Hematopoietic multipotent progenitor cell treated with erythropoietin and hydrocortisone succinate and interleukin-3 and kit ligand, for 15 days (in vitro differentiated cells): Measurements from ENCODE around the gene ZNF791.
"Not testable (repeated sequence)": the region's sequence is repeated elsewhere in the genome, so short reads cannot be mapped to it uniquely, and the experiment has no call there.

Experiments used
- DNase-seq: peaks from one replicate; pipeline ENCODE4 v3.0.0-alpha.2; 2015; ENCODE audit warnings: low spot score

ZNF791 gene

DNA sequence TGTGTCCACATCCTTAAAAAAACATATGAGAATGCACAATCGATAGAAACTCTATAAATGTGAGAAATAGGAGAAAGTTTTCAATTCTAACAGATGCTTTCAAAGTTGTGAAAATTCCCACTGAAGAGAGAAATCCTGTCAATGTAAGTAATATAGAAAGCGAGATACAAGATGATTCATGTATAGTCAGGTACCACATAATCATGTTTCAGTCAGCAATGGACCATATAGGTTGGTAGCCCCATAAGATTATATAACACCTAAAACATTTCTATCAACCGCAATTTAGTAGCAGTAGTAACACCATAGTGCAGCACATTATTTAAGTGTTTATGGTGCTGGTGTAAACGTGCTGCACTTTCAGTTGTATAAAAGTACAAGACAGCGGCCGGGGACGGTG lies 18.5 kb downstream of the ZNF791 start:
- DNase-seq, result no peak

DNA sequence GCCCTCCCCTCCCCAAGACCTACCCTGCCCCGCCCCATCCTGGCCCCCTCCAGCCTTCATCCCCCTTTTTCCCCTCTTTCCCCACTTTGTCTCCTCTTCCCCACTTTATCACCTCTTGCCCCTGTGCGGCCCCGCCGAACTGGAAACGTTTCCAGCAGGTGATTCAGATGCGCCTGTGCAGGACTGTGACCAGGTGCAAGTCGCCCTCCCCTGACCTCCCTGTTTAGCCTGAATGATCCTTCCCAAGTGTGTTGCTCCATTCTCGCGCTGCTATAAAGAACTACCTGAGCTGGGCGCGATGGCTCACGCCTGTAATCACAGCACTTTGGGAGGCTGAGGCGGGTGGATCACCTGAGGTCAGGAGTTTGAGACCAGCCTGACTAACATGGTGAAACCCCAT lies 25.9 kb downstream of the ZNF791 start:
- DNase-seq, result no peak

DNA sequence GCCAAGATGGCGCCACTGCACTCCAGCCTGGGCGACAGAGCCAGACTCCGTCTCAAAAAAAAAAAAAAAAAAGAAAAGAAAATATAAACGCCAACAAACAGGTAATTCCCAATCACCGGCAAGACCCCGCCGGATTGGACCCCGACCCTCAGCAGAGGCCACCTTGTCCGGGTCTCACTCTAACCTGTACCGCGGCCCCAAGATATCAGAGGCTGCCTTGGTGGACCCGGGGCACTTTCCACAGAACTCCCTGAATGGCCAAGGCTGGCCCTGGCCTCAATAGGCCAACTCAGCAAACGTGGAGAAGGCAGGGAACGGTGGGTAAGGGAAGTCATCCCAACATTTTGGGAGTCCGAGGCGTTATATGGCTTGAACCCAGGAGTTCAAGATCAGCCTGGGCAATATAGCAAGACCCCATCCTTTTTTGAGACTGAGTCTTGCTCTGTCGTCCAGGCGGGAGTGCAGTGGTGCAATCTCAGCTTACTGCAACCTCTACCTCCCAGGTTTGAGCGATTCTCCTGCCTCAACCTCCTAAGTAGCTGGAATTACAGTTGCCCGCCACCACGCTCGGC lies 28.0 kb downstream of the ZNF791 start:
- no peak for DNase-seq

GRCh38 chr19:12639901-12640613 lies 29.3 kb downstream of the ZNF791 start:
- DNase-seq, result peak; percentile 67

DNA sequence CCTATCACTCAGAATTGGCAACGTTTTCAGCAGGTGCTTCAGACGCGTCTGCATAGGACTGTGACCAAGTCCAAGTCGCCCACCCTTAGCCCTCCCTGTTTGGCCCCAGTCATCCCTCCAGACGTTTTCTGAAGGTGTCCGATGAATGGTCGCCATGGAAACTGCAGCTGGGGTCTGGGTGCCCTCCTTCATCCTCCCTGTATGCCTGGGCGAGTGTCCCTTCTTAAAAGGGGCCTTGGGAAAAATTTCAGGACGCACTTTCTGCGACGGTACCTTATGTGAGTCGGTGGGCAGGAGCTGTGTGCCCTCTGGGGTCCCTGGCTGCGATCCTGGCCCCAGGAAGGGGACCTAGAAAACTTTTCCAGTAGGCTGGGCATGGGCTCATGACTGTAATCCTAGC lies 30.7 kb downstream of the ZNF791 start:
- no peak for DNase-seq

- DNase-seq, result no peak
Measured at GRCh38 chr19:12642506-12642905, 31.8 kb downstream of the ZNF791 start.

- not testable (repeated sequence) for DNase-seq
Measured at GRCh38 chr19:12643716-12644115, 33.0 kb downstream of the ZNF791 start.

- no peak for DNase-seq
Measured at GRCh38 chr19:12646551-12646950, 35.8 kb downstream of the ZNF791 start.

- DNase-seq, result no peak
Measured at GRCh38 chr19:12647047-12647446, 36.3 kb downstream of the ZNF791 start.

- peak; percentile 52 for DNase-seq
Measured at GRCh38 chr19:12647490-12648071, 36.9 kb downstream of the ZNF791 start.

DNA sequence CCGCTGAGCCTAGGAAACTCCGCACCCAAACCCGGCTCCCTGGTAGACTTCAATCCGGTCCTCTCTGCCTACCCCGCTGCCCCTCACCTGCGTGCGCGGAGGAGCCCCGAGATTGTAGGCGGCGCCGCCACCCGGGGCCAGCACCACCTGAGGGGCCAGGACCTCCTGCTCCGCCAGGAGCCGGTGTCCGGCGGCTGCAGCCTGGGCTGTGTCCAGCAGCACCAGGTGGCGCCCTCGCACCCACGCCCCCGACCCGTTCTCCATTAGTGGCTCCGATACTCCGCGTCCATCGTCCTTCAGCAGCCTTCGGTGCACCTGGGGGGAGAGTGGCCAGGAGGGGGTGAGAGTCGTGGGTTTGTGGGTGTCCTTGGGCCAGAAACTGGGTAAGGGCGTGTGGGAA lies 37.4 kb downstream of the ZNF791 start:
- no peak for DNase-seq

DNA sequence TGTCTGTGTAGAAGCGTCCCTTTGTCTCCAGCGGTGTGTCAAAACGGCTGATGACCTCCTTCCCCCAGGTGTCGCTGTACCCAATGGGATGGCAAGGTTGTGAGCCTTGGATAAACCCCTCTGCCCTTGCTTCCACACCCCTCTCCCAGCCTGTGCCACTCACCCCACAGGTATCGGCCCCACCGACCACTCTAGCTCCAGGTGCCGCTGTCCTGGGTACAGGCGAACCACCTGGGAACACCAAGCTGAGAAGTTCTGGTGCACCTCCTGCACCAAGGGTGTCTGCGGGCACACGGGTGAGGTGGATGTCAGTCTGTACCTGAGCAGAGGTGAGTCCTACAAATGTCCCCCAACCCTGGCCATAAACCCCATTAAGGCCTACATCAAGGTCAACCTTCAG lies 39.2 kb downstream of the ZNF791 start:
- no peak for DNase-seq

GRCh38 chr19:12652219-12652618 lies 41.5 kb downstream of the ZNF791 start:
- DNase-seq, result no peak

DNA sequence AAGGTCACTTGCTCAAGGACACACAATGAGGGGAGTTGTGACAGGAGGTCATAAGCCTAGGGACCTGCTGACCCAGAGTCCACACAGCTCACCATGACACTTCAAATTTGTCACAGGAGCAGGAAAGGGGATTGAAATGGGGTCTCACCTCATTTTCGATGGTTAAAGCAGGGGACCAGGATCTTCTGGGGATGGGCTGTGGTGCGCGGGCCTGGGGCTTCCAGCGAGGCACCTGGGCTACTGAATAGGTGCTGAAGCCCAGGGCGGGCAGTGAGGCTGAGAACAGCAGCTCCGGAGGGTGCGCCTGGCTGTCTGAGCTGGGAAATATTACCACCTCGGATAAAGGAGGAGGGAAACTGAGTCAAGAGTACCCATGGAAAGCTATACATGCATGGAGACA lies 44.8 kb downstream of the ZNF791 start:
- no peak for DNase-seq

- DNase-seq, result no peak
Measured at GRCh38 chr19:12656899-12657571, 46.3 kb downstream of the ZNF791 start.

- no peak for DNase-seq
Measured at GRCh38 chr19:12657966-12658365, 47.2 kb downstream of the ZNF791 start.

GRCh38 chr19:12660980-12661379 lies 50.3 kb downstream of the ZNF791 start:
- no peak for DNase-seq

GRCh38 chr19:12664406-12665280 lies 53.9 kb downstream of the ZNF791 start:
- peak; percentile 53 for DNase-seq

DNA sequence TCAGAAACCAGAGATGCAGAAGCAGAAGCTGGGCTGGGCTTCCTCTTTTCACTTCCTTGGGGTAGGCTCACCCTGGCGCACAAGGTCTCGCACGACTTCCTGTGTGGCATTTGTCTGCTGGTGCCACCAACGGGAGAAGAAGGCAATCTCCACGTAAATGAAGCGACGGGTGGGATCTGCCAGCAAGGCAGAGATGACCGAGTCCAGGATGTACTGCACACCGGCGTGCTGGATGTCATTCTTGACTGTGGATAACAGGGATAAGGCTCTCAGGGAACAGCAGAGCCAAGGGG lies 54.5 kb downstream of the ZNF791 start:
- DNase-seq, result no peak

GRCh38 chr19:12665671-12666264 lies 55.0 kb downstream of the ZNF791 start:
- no peak for DNase-seq

DNA sequence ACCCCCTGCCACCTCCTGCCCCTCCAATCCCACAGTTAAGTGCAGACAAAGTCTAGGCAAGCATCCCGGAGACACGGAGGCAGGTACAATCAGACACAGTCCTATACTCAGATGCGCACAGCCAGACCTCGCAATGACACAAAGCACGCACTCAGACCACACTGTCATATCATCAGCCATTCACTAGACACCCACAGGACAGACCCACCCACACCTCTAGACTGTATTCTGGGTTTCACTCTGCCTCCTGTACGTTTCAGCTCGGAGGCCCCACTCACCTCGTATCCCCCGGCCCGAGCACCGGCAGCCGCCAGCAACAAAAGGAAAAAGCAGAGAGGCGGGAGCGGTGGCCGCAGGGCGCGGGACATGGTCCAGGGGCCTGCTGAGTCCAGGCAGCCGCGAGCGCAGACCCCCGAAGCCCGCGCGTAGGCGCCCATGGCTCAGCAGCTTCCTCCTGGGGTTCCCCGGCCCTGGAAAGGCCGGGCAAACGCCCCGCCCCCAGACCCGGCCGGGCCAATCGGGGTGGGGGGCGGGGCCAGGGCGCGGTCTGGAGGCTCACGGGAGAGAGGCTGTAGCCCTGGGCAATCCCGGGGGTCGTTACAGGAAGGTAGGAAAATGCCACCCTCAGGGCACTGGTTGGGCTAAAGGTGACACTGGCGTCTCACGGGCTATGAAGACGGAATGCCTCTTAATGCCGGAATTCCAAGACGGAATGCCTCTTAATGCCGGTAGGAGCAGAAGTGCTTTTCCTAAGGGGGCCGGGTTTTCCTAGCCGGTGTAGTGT lies 55.7 kb downstream of the ZNF791 start, which contains the start of the genes MAN2B1 and WDR83:
TSS of gene MAN2B1 (minus strand) at position 478 of the 784 bp plus-strand sequence. CDS start at position 437, 41 bp downstream.
TSS of gene WDR83 (plus strand) at position 543 of the 784 bp plus-strand sequence. CDS start 2,984 bp downstream, outside the sequence.
- DNase-seq, result peak; percentile 83
